K562 (cell line): ENCODE data around the gene ANXA8. TPM values are rescaled to one million over a fixed set of nuclear protein-coding genes. Genes with fewer than 3 reads are reported as not detected.
"Not testable (repeated sequence)": the region's sequence is repeated elsewhere in the genome, so short reads cannot be mapped to it uniquely, and the experiment has no call there.

Experiments used
- ATAC-seq: fragments of 200-7000 bp; cut with Tn5 transposase; 3 replicates; pipeline ENCODE4 v1.9.1; 2020; ENCODE audit warnings: moderate library complexity
- BruUV-seq: library from RNA; stranded (reverse); fragments of 400-500 nt; replicated peaks from 2 replicates; lab custom pipeline; 2021; lab: Mats Ljungman, UMichigan
- CTCF ChIA-PET: fragments of 300-600 bp; formaldehyde crosslinking; extraction: SDS; loops from one replicate; lab custom pipeline; 2021; ENCODE audit warnings: low intra/inter-chr PET ratio; lab: Yijun Ruan, JAX
- POLR2A ChIA-PET: fragments of 300-600, 350-650 bp; sonication (Branson Sonifier 250); formaldehyde crosslinking; extraction: SDS; loops from one replicate; lab custom pipeline; 2021; ENCODE audit warnings: antibody characterized with exemption, inconsistent platforms; lab: Yijun Ruan, JAX
- DNase-seq, 4 experiments: peaks; one replicate each; pipeline versions ENCODE4 v3.0.0 to v3.0.0-alpha.2; 2011 to 2018; ENCODE audit warnings: low spot score in 3 of 4, mixed read lengths in 3 of 4; ENCODE audit errors: extremely low read depth in 1 of 4
- FAIRE-seq: peaks from 2 replicates; lab custom pipeline; 2011; peaks lifted over from hg19 to GRCh38; lab: Jason Lieb, UNC
- H2AFZ ChIP-seq: 2 replicates; pipeline ENCODE4 v1.6.0; 2011; ENCODE audit warnings: low read depth, low read length, control low read depth, inconsistent platforms
- H3K27ac ChIP-seq: fragments of 200-600 bp; 3 replicates; pipeline ENCODE4 v1.8.0; 2011; ENCODE audit warnings: low read depth, mild to moderate bottlenecking, control low read depth, inconsistent platforms, low read length, moderate library complexity, mixed read lengths; ENCODE audit errors: extremely low read depth
- H3K27me3 ChIP-seq, 2 experiments: fragments of 300-600 bp in 1 of 2; 2 replicates in 1 of 2; 3 replicates in 1 of 2; pipeline versions ENCODE4 v1.6.0 to v1.8.0; 2011; ENCODE audit warnings: inconsistent platforms in 2 of 2, low read length in 2 of 2, mild to moderate bottlenecking in 1 of 2, mixed read lengths in 1 of 2, moderate library complexity in 1 of 2; ENCODE audit not compliant: control insufficient read depth in 2 of 2, insufficient read depth in 2 of 2
- H3K36me3 ChIP-seq: fragments of 300-600 bp; 3 replicates; pipeline ENCODE4 v1.8.0; 2011; ENCODE audit warnings: mild to moderate bottlenecking, low read length, inconsistent platforms; ENCODE audit not compliant: control insufficient read depth, insufficient read depth
- H3K4me1 ChIP-seq, 2 experiments: fragments of 200-600 bp in 1 of 2; replicated peaks in 1 of 2; 2 replicates in 1 of 2; 3 replicates in 1 of 2; pipeline versions ENCODE4 v1.5.1 to v1.8.0; 2011; ENCODE audit warnings: inconsistent platforms in 2 of 2, low read length in 2 of 2, mild to moderate bottlenecking in 1 of 2, mixed read lengths in 1 of 2, moderate library complexity in 1 of 2; ENCODE audit not compliant: control insufficient read depth in 2 of 2, insufficient read depth in 2 of 2
- H3K4me2 ChIP-seq: 2 replicates; pipeline ENCODE4 v1.6.1; 2011; ENCODE audit warnings: low read length, control low read depth, inconsistent platforms, mixed read lengths; ENCODE audit not compliant: insufficient read depth
- H3K4me3 ChIP-seq: fragments of 200-600 bp; sonication (generic), shearing (Covaris generic); 2 replicates; pipeline ENCODE4 v1.5.1; 2016; ENCODE audit warnings: control low read depth, inconsistent platforms
- H3K79me2 ChIP-seq: fragments of 200-600 bp; 3 replicates; pipeline ENCODE4 v1.8.0; 2011; ENCODE audit warnings: low read length, inconsistent platforms; ENCODE audit not compliant: control insufficient read depth, insufficient read depth
- H3K9ac ChIP-seq, 2 experiments: 2 replicates each; pipeline versions ENCODE4 v1.6.0 to v1.6.1; 2011; ENCODE audit warnings: low read depth in 2 of 2, low read length in 2 of 2, control low read depth in 1 of 2, inconsistent platforms in 1 of 2, mild to moderate bottlenecking in 1 of 2, mixed read lengths in 1 of 2; ENCODE audit not compliant: insufficient read depth in 1 of 2
- H3K9me1 ChIP-seq: one replicate; pipeline ENCODE4 v1.6.0; 2011; ENCODE audit warnings: inconsistent platforms, mild to moderate bottlenecking, low read length, moderate library complexity; ENCODE audit not compliant: control insufficient read depth, insufficient read depth
- H3K9me3 ChIP-seq: replicated peaks from 2 replicates; pipeline ENCODE4 v1.5.1; 2011; ENCODE audit warnings: low read depth, low read length, inconsistent platforms; ENCODE audit not compliant: control insufficient read depth, insufficient read depth
- H4K20me1 ChIP-seq: replicated peaks from 2 replicates; pipeline ENCODE4 v1.6.1; 2011; ENCODE audit warnings: low read length, inconsistent platforms, mixed read lengths; ENCODE audit not compliant: control insufficient read depth, insufficient read depth
- WGBS: fragments of 100-300 bp; shearing (Covaris generic); methylation state at CpG from one replicate; pipeline ENCODE4 v1.1.6; 2016; ENCODE audit warnings: low coverage, mixed read lengths; ENCODE audit not compliant: insufficient coverage; ENCODE audit errors: missing lambda C conversion rate; 5-methylcytosine and 5-hydroxymethylcytosine counted together
- in situ Hi-C: fragments of 300-500 bp; cut with MboI; formaldehyde crosslinking; loops from 4 replicates; pipeline ENCODE4 v1.15.0; 2018; ENCODE audit warnings: inconsistent platforms, mixed read lengths
- intact Hi-C: fragments of 100-400 bp; cut with micrococcal nuclease; formaldehyde crosslinking; loops from 2 replicates; pipeline ENCODE4 v1.14.2; 2022
- polyA plus RNA-seq, 8 experiments: library from polyadenylated mRNA; depleted of rRNA in 4 of 8; stranded (reverse) in 5 of 8; unstranded in 3 of 8; fragments of >200 nt; fragmentation: Nextera tagmentation in 2 of 8; fragmentation: Illumina TruSeq in 1 of 8; extraction: Ambion mirVana in 2 of 8; extraction: Trizol in 1 of 8; gene quantifications; 2 replicates each; pipeline versions ENCODE4 v1.2.1 to v1.2.3, GENCODE V29; 2011 to 2014; ENCODE audit warnings: inconsistent platforms in 1 of 8, missing spikeins in 1 of 8
- total RNA-seq, 7 experiments: library from RNA; depleted of rRNA in 6 of 7; stranded (reverse); fragments of >200 nt in 6 of 7; fragmentation: Illumina TruSeq in 2 of 7; extraction: Trizol in 2 of 7; gene quantifications; 2 replicates each; pipeline versions ENCODE4 v1.2.1 to v1.2.3, GENCODE V29; 2011 to 2021; ENCODE audit warnings: low replicate concordance in 1 of 7

The ANXA8 gene
- total and polyA plus RNA-seq, 9 of the 15 experiments (the other 6 are each of a cell fraction or from before 2014, with no cell fraction given) = not detected

DNA sequence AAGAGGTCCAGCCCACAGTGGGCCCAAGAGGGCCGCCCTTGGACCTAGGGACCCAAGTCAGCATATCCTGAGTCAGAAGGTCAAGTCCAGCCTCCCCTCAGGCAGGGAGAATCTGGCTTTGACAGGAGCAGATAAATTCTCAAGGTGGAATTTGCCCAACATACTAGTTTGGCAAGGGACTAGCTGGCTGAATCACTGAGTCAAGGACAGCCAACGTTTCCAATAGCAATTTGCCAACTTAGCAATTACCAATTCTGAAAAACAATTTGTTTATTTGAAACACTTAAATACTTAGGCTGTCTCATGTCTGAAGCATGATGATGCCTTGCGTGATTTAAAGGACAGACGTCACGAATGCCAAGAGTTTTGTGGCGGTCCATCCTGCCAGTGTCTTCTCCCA lies 10.3 kb upstream of the ANXA8 start:
- DNase-seq, POLR2A ChIA-PET, in situ Hi-C loops, FAIRE-seq, H2AFZ ChIP-seq, H3K4me1 ChIP-seq, ATAC-seq, H3K4me2 ChIP-seq, H4K20me1 ChIP-seq, H3K27ac ChIP-seq, intact Hi-C loops, BruUV-seq, H3K79me2 ChIP-seq, H3K9ac ChIP-seq, H3K9me1 ChIP-seq, H3K36me3 ChIP-seq, H3K27me3 ChIP-seq, H3K9me3 ChIP-seq, CTCF ChIA-PET, H3K4me3 ChIP-seq: not testable (repeated sequence)
- 0% methylated on average over 1 of the region's 6 CpGs for WGBS

GRCh38 chr10:47491600-47491999 lies 7.7 kb upstream of the ANXA8 start, which contains the start of gene FAM25G:
Gene FAM25G, minus strand, starts transcription at chr10:47491700. Its CDS starts 26 bp downstream, at chr10:47491674.
- H3K9me1 ChIP-seq, H4K20me1 ChIP-seq, H3K4me1 ChIP-seq, H3K9me3 ChIP-seq, DNase-seq, H3K4me2 ChIP-seq, H3K4me3 ChIP-seq, H2AFZ ChIP-seq, FAIRE-seq, H3K36me3 ChIP-seq, CTCF ChIA-PET, in situ Hi-C loops, H3K27ac ChIP-seq, BruUV-seq, intact Hi-C loops, H3K9ac ChIP-seq, H3K79me2 ChIP-seq, H3K27me3 ChIP-seq, POLR2A ChIA-PET, ATAC-seq: not testable (repeated sequence)
- WGBS = no CpG with 5 or more reads among the region's 9 CpGs

DNA sequence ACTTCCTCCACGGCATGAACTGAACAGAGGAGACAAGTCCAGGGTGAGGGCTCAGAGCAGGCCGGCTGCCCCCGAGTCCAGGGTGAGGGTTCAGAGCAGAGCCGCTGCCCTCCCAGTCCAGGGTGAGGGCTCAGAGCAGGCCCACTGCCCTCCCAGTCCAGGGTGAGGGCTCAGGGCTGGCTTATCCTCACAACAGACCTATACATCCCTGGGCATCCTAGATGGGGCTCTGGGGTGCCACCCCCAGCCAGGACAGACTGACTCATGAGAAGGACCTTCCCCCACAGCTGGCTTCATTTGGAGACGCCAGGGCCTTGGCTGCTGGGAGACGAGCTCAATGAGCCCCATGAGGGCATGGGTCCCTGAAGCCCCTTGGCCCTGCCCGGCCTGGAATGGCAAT lies 5.7 kb upstream of the ANXA8 start:
- DNase-seq, H3K9me3 ChIP-seq, CTCF ChIA-PET, H3K9me1 ChIP-seq, H3K4me1 ChIP-seq, H4K20me1 ChIP-seq, H3K27ac ChIP-seq, H3K9ac ChIP-seq, H3K27me3 ChIP-seq, POLR2A ChIA-PET, H3K36me3 ChIP-seq, intact Hi-C loops, BruUV-seq, H3K4me3 ChIP-seq, FAIRE-seq, ATAC-seq, H3K4me2 ChIP-seq, H2AFZ ChIP-seq, H3K79me2 ChIP-seq: not testable (repeated sequence)
- in situ Hi-C loops = loop anchor here (5.0 to 10.0 kb wide), 2 partner anchors 505 to 1117 kb away; partner anchors contain the start of gene FAM25C
- 81% methylated on average over 2 of the region's 7 CpGs for WGBS
